WTC11 (cell line): ENCODE measurements around the gene RANGAP1. TPM values are rescaled to one million over a fixed set of nuclear protein-coding genes. Genes with fewer than 3 reads are reported as not detected.
A peak's percentile ranks its signal among the peaks of the same experiment; 100 is the strongest.

Source experiments
- NFE2L1 ChIP-seq: sonication (generic); formaldehyde crosslinking; IDR thresholded peaks from 2 replicates; pipeline ENCODE4 v1.8.1; 2023; ENCODE audit warnings: missing genetic modification reagents
- NR1H2 ChIP-seq: sonication (generic); formaldehyde crosslinking; IDR thresholded peaks from 2 replicates; pipeline ENCODE4 v1.9.0; 2021; ENCODE audit warnings: mild to moderate bottlenecking, moderate library complexity, missing genetic modification reagents
- microRNA-seq: library from miRNA; unstranded; fragments of <30 nt; microRNA quantifications from one replicate; pipeline ENCODE4 v1.2.0, GENCODE V29; 2022; ENCODE audit warnings: borderline number of aligned reads
- total RNA-seq: library from RNA; stranded (reverse); gene quantifications from 3 replicates; pipeline ENCODE4 v1.2.3, GENCODE V29; 2021
- TF ChIP-seq, protein P1 (sequence below): sonication (generic); formaldehyde crosslinking; IDR thresholded peaks from 2 replicates; pipeline ENCODE4 v1.8.0; 2023; ENCODE audit warnings: missing genetic modification reagents, mild to moderate bottlenecking, borderline replicate concordance
- TF ChIP-seq, protein P2 (sequence below): sonication (generic); formaldehyde crosslinking; IDR thresholded peaks from 2 replicates; pipeline ENCODE4 v1.8.0; 2022; ENCODE audit warnings: mild to moderate bottlenecking, missing genetic modification reagents
- TF ChIP-seq, protein P3 (sequence below): fragments of 250-450 bp; sonication (Bioruptor Pico); IDR thresholded peaks from 2 replicates; pipeline ENCODE4 v1.8.0; 2021; ENCODE audit warnings: mild to moderate bottlenecking
- TF ChIP-seq, protein P4 (sequence below): sonication (generic); formaldehyde crosslinking; conservative IDR thresholded peaks from 2 replicates; pipeline ENCODE4 v1.8.1; 2022; ENCODE audit warnings: mild to moderate bottlenecking, missing genetic modification reagents
- TF ChIP-seq, protein P5 (sequence below): sonication (generic); formaldehyde crosslinking; IDR thresholded peaks from 2 replicates; pipeline ENCODE4 v1.8.1; 2022; ENCODE audit warnings: missing genetic modification reagents, borderline replicate concordance
- TF ChIP-seq, protein P6 (sequence below): sonication (generic); formaldehyde crosslinking; IDR thresholded peaks from 2 replicates; pipeline ENCODE4 v1.8.1; 2023; ENCODE audit warnings: mild to moderate bottlenecking, missing genetic modification reagents, moderate library complexity

Gene RANGAP1
- total RNA-seq, 1 experiment from 2014 or later: 160 TPM

DNA sequence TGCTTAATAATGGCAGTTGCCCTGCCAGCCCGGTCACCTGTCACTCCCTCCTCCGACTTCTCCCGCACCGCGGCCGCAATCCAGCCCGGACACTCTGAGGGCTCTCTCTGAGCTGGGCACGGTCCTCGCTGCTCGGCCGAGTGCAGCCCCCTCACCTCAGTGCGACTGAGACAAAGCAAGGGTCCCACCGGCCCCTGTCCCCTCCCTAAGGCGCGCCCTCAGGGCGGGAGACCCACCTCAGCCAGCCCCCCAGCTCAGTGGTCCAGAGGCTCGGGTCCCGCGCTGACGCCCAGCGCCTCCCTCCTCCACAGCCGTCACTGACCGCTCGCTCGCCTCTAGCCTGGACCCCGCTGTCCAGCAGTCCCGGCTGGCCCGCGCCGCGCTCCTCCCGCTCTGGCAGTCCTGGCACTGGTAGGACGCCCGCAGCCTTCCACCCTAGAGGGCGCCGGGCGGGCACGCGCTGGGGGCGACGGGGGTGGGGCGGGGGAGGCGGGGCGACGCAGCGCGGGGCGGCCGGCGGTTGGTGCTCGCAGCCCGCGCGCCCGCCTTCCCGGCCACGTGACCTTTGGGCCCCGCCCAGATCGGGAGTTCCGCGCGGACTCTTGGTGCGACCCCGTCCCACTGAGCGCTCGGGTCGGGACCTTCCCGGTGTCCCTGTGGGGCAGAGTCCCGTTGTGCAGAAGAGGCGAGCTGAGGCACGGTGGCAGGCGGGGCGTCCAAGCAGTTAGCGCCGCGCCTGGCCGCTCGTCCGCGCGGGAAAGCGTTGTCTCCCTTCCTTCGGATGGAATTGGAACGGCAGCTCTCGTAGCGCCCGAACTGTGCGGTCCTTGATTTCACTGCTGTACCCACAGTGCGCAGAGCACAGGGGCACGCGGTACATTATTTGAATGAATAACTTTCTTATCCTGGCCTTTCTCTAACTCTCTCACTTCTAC, 88.7 kb downstream of the RANGAP1 start (continued):
- TF ChIP-seq, protein P1, sequence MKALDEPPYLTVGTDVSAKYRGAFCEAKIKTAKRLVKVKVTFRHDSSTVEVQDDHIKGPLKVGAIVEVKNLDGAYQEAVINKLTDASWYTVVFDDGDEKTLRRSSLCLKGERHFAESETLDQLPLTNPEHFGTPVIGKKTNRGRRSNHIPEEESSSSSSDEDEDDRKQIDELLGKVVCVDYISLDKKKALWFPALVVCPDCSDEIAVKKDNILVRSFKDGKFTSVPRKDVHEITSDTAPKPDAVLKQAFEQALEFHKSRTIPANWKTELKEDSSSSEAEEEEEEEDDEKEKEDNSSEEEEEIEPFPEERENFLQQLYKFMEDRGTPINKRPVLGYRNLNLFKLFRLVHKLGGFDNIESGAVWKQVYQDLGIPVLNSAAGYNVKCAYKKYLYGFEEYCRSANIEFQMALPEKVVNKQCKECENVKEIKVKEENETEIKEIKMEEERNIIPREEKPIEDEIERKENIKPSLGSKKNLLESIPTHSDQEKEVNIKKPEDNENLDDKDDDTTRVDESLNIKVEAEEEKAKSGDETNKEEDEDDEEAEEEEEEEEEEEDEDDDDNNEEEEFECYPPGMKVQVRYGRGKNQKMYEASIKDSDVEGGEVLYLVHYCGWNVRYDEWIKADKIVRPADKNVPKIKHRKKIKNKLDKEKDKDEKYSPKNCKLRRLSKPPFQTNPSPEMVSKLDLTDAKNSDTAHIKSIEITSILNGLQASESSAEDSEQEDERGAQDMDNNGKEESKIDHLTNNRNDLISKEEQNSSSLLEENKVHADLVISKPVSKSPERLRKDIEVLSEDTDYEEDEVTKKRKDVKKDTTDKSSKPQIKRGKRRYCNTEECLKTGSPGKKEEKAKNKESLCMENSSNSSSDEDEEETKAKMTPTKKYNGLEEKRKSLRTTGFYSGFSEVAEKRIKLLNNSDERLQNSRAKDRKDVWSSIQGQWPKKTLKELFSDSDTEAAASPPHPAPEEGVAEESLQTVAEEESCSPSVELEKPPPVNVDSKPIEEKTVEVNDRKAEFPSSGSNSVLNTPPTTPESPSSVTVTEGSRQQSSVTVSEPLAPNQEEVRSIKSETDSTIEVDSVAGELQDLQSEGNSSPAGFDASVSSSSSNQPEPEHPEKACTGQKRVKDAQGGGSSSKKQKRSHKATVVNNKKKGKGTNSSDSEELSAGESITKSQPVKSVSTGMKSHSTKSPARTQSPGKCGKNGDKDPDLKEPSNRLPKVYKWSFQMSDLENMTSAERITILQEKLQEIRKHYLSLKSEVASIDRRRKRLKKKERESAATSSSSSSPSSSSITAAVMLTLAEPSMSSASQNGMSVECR: no peak
- TF ChIP-seq, protein P2, sequence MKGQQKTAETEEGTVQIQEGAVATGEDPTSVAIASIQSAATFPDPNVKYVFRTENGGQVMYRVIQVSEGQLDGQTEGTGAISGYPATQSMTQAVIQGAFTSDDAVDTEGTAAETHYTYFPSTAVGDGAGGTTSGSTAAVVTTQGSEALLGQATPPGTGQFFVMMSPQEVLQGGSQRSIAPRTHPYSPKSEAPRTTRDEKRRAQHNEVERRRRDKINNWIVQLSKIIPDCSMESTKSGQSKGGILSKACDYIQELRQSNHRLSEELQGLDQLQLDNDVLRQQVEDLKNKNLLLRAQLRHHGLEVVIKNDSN (CRISPR knock-in tag): peak; percentile 93
- TF ChIP-seq NR1H2 (CRISPR knock-in tag) (no peak), NFE2L1 (CRISPR knock-in tag) (0 out of 2 replicates have a peak, but pooled peaks have one; percentile 28)
- TF ChIP-seq, protein P3, sequence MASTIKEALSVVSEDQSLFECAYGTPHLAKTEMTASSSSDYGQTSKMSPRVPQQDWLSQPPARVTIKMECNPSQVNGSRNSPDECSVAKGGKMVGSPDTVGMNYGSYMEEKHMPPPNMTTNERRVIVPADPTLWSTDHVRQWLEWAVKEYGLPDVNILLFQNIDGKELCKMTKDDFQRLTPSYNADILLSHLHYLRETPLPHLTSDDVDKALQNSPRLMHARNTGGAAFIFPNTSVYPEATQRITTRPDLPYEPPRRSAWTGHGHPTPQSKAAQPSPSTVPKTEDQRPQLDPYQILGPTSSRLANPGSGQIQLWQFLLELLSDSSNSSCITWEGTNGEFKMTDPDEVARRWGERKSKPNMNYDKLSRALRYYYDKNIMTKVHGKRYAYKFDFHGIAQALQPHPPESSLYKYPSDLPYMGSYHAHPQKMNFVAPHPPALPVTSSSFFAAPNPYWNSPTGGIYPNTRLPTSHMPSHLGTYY: no peak
- TF ChIP-seq, protein P4, sequence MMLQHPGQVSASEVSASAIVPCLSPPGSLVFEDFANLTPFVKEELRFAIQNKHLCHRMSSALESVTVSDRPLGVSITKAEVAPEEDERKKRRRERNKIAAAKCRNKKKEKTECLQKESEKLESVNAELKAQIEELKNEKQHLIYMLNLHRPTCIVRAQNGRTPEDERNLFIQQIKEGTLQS: no peak
- TF ChIP-seq, protein P5, sequence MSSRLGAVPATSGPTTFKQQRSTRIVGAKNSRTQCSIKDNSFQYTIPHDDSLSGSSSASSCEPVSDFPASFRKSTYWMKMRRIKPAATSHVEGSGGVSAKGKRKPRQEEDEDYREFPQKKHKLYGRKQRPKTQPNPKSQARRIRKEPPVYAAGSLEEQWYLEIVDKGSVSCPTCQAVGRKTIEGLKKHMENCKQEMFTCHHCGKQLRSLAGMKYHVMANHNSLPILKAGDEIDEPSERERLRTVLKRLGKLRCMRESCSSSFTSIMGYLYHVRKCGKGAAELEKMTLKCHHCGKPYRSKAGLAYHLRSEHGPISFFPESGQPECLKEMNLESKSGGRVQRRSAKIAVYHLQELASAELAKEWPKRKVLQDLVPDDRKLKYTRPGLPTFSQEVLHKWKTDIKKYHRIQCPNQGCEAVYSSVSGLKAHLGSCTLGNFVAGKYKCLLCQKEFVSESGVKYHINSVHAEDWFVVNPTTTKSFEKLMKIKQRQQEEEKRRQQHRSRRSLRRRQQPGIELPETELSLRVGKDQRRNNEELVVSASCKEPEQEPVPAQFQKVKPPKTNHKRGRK (CRISPR knock-in tag): no peak
- TF ChIP-seq, protein P6, sequence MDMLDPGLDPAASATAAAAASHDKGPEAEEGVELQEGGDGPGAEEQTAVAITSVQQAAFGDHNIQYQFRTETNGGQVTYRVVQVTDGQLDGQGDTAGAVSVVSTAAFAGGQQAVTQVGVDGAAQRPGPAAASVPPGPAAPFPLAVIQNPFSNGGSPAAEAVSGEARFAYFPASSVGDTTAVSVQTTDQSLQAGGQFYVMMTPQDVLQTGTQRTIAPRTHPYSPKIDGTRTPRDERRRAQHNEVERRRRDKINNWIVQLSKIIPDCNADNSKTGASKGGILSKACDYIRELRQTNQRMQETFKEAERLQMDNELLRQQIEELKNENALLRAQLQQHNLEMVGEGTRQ (CRISPR knock-in tag): peak; percentile 96

Small RNA genes within 50 kb of the gene (microRNA-seq; reads per million reads assigned to microRNA genes)
- gene MIR6889: 1.0 reads per million

Other genes with a start within 250 kb of the RANGAP1 start
- gene EP300, start 193.6 kb downstream of the RANGAP1 start, total RNA-seq: 95.6 to 97.1 TPM (median 95.8 TPM) in 3 replicates
- gene L3MBTL2, start 80.9 kb downstream of the RANGAP1 start, total RNA-seq: 25.2 to 28.0 TPM (median 25.6 TPM) in 3 replicates
- 1.2 to 1.7 TPM (median 1.5 TPM) in 3 replicates for gene CHADL, start 45.3 kb downstream of the RANGAP1 start, total RNA-seq
- 61.6 to 64.7 TPM (median 64.7 TPM) in 3 replicates for gene ZC3H7B, start 15.3 kb upstream of the RANGAP1 start, total RNA-seq
- gene TEF, start 95.8 kb upstream of the RANGAP1 start, total RNA-seq: 9.8 to 12.0 TPM (median 10.2 TPM) in 3 replicates
- gene TOB2, start 160.6 kb upstream of the RANGAP1 start, total RNA-seq: 46.6 to 52.2 TPM (median 49.4 TPM) in 3 replicates
- 93.1 to 99.6 TPM (median 97.9 TPM) in 3 replicates for gene PHF5A, start 182.5 kb upstream of the RANGAP1 start, total RNA-seq
- 98.3 to 104 TPM (median 99.3 TPM) in 3 replicates for gene ACO2, start 182.9 kb upstream of the RANGAP1 start, total RNA-seq